Mesendoderm (in vitro differentiated cells): ENCODE data around the gene SDK1.
A peak's percentile ranks its signal among the peaks of the same experiment; 100 is the strongest.

Source experiments
- DNase-seq: peaks from one replicate; pipeline ENCODE4 v3.0.0; 2013
- H2AK5ac ChIP-seq: 2 replicates; pipeline ENCODE4 v1.6.1; 2013; ENCODE audit warnings: low read length, inconsistent platforms
- H2BK120ac ChIP-seq: 2 replicates; pipeline ENCODE4 v1.6.1; 2013; ENCODE audit warnings: low read depth, mild to moderate bottlenecking, low read length, moderate library complexity, mixed read lengths
- H2BK15ac ChIP-seq: replicated peaks from 2 replicates; pipeline ENCODE4 v1.6.1; 2013; ENCODE audit warnings: low read depth, mild to moderate bottlenecking, moderate library complexity
- H2BK5ac ChIP-seq: 2 replicates; pipeline ENCODE4 v1.6.1; 2013; ENCODE audit warnings: low read length, inconsistent platforms
- H3K18ac ChIP-seq: 2 replicates; pipeline ENCODE4 v1.6.1; 2013; ENCODE audit warnings: mild to moderate bottlenecking, low read length, mixed read lengths
- H3K23ac ChIP-seq: one replicate; pipeline ENCODE4 v1.6.1; 2013; ENCODE audit warnings: low read length
- H3K27ac ChIP-seq: 2 replicates; pipeline ENCODE4 v1.5.1; 2013; ENCODE audit warnings: low read depth, mild to moderate bottlenecking, inconsistent platforms, low read length, moderate library complexity
- H3K27me3 ChIP-seq: 2 replicates; pipeline ENCODE4 v1.6.1; 2013; ENCODE audit warnings: low read length, control low read depth, mild to moderate bottlenecking, inconsistent platforms; ENCODE audit not compliant: insufficient read depth, poor library complexity
- H3K36me3 ChIP-seq: 2 replicates; pipeline ENCODE4 v1.6.1; 2013; ENCODE audit warnings: low read length, inconsistent platforms; ENCODE audit not compliant: control insufficient read depth, insufficient read depth
- H3K4ac ChIP-seq: one replicate; pipeline ENCODE4 v1.6.1; 2013; ENCODE audit warnings: low read depth, mild to moderate bottlenecking, low read length, moderate library complexity
- H3K4me1 ChIP-seq: 2 replicates; pipeline ENCODE4 v1.6.1; 2013; ENCODE audit warnings: low read depth, low read length, inconsistent platforms; ENCODE audit not compliant: control insufficient read depth
- H3K4me2 ChIP-seq: 2 replicates; pipeline ENCODE4 v1.6.1; 2013; ENCODE audit warnings: low read length
- H3K4me3 ChIP-seq: 2 replicates; pipeline ENCODE4 v1.5.1; 2013; ENCODE audit warnings: mild to moderate bottlenecking, low read length
- H3K56ac ChIP-seq: one replicate; pipeline ENCODE4 v1.6.1; 2013; ENCODE audit warnings: low read length
- H3K79me1 ChIP-seq: 2 replicates; pipeline ENCODE4 v1.6.1; 2013; ENCODE audit warnings: low read length, inconsistent platforms
- H3K79me2 ChIP-seq: 2 replicates; pipeline ENCODE4 v1.6.1; 2013; ENCODE audit warnings: mild to moderate bottlenecking, low read length; ENCODE audit not compliant: control insufficient read depth, insufficient read depth
- H3K9ac ChIP-seq: 2 replicates; pipeline ENCODE4 v1.6.1; 2013; ENCODE audit warnings: low read length, inconsistent platforms
- H4K5ac ChIP-seq: one replicate; pipeline ENCODE4 v1.6.1; 2013; ENCODE audit warnings: low read length
- H4K8ac ChIP-seq: one replicate; pipeline ENCODE4 v1.6.1; 2013; ENCODE audit warnings: low read depth, mild to moderate bottlenecking, control low read depth, low read length, moderate library complexity
- WGBS: extraction: QIAGEN DNeasy Blood & Tissue Kit; methylation state at CpG from one replicate; pipeline ENCODE4 v1.1.7; 2013; ENCODE audit warnings: low lambda C conversion rate, missing lambda C conversion rate; ENCODE audit not compliant: insufficient coverage; ENCODE audit errors: extremely low coverage; 5-methylcytosine and 5-hydroxymethylcytosine counted together

SDK1 gene

GRCh38 chr7:4009211-4010060 is 708.4 kb downstream of the SDK1 start:
- Histone ChIP-seq H3K4me3 (no peak overlapping the region), H3K27me3 (no peaks in the 10 kb centered on the region), H3K18ac (no peak overlapping the region), H3K4ac (no peak overlapping the region), H4K5ac (no peak overlapping the region), H3K79me2 (no peaks in the 10 kb centered on the region), H2BK5ac (no peak overlapping the region), H2BK120ac (no peak overlapping the region), H3K4me2 (no peak overlapping the region), H3K23ac (no peak overlapping the region), H3K79me1 (no peaks in the 10 kb centered on the region), H2AK5ac (no peak overlapping the region), H2BK15ac (no peak overlapping the region), H4K8ac (no peak overlapping the region), H3K27ac (no peak overlapping the region), H3K36me3 (no peaks in the 10 kb centered on the region), H3K9ac (no peak overlapping the region), H3K4me1 (no peaks in the 10 kb centered on the region), H3K56ac (no peak overlapping the region)
- DNase-seq = no peak
- WGBS = no CpG with 5 or more reads among the region's 16 CpGs

- no peaks in the 10 kb centered on the region for H3K79me2 ChIP-seq
- no CpG with 5 or more reads among the region's 13 CpGs for WGBS
- no peaks in the 10 kb centered on the region for H3K79me1 ChIP-seq
- no peak for DNase-seq
- H3K4me1 ChIP-seq = no peaks in the 10 kb centered on the region
- H2AK5ac ChIP-seq = no peak overlapping the region
- H4K8ac ChIP-seq = no peak overlapping the region
- no peak overlapping the region for H3K4me3 ChIP-seq
- no peak overlapping the region for H2BK120ac ChIP-seq
- no peaks in the 10 kb centered on the region for H3K36me3 ChIP-seq
- H3K27me3 ChIP-seq = no peaks in the 10 kb centered on the region
- H2BK5ac ChIP-seq = no peak overlapping the region
- H3K9ac ChIP-seq = no peak overlapping the region
- H3K27ac ChIP-seq = no peak overlapping the region
- H3K4ac ChIP-seq = no peak overlapping the region
- H3K4me2 ChIP-seq = no peak overlapping the region
- H3K18ac ChIP-seq = no peak overlapping the region
- no peak overlapping the region for H3K23ac ChIP-seq
- no peak overlapping the region for H4K5ac ChIP-seq
- no peak overlapping the region for H3K56ac ChIP-seq
- no peak overlapping the region for H2BK15ac ChIP-seq
Observed at GRCh38 chr7:4010061-4010605, 709.1 kb downstream of the SDK1 start.

DNA sequence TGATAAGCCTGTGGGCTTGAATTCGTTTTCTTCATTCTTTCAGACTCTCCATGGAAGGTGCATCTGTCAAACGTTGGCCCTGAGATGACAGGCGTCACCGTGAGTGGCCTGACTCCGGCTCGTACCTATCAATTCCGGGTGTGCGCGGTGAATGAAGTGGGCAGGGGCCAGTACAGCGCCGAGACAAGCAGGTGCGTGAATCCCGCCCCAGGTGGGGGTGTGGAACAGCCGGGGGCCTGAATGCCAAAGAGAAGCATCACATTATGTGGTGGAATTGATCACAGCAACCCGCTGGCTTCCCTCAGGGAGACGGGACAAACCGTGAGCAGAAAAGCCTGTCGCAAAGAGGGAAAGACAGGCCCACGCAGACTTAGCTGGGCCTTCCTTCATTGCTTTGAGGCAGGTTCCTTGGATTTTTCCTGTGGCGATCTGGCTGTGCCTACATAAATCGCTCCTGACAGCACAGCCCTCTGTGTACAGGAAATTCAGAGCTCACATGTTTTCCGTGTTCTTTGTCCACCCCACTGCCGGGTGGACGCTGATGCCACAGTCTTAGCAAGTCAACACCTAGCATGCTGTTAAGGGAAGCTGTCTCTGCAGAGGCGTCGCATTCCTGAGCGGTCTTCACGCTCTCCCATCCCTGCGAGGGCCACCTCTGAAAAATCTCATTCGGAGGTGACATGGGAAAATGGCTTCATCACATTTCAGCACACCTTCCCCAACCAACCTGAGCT is 710.0 kb downstream of the SDK1 start:
- no peak overlapping the region for H2BK15ac ChIP-seq
- no CpG with 5 or more reads among the region's 30 CpGs for WGBS
- H3K23ac ChIP-seq = no peak overlapping the region
- no peak overlapping the region for H3K18ac ChIP-seq
- no peaks in the 10 kb centered on the region for H3K79me2 ChIP-seq
- no peak overlapping the region for H4K8ac ChIP-seq
- H3K4me2 ChIP-seq = no peak overlapping the region
- DNase-seq = peak; percentile 74
- no peak overlapping the region for H3K56ac ChIP-seq
- no peaks in the 10 kb centered on the region for H3K36me3 ChIP-seq
- no peak overlapping the region for H2BK5ac ChIP-seq
- no peaks in the 10 kb centered on the region for H3K4me1 ChIP-seq
- H3K4ac ChIP-seq = no peak overlapping the region
- no peak overlapping the region for H3K4me3 ChIP-seq
- H2AK5ac ChIP-seq = no peak overlapping the region
- no peak overlapping the region for H4K5ac ChIP-seq
- no peaks in the 10 kb centered on the region for H3K27me3 ChIP-seq
- no peaks in the 10 kb centered on the region for H3K79me1 ChIP-seq
- no peak overlapping the region for H3K27ac ChIP-seq
- no peak overlapping the region for H3K9ac ChIP-seq
- no peak overlapping the region for H2BK120ac ChIP-seq

DNA sequence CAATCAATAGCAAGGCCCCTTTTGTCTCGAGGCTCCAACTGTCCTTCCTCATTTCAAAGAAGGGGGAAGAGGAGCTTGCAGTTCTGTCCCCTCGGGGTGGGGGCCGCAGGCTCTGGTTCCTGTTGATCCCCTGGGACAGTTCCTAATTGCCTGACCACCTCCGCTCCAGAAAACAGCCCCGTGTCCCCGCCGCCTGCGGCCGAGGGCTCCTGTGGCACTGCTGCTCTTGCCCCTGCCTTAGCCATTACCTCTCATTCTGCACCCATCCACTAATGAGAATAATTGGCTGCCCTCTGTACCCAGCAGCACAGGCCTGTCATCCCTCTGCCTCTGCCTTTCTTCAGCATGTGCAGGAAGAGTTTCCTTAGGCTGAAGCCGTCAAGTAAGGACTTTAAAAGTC is 712.7 kb downstream of the SDK1 start:
- no peak overlapping the region for H2BK120ac ChIP-seq
- no peaks in the 10 kb centered on the region for H3K27me3 ChIP-seq
- no peak overlapping the region for H3K23ac ChIP-seq
- no peak overlapping the region for H2BK5ac ChIP-seq
- H3K79me1 ChIP-seq = no peaks in the 10 kb centered on the region
- H3K18ac ChIP-seq = no peak overlapping the region
- WGBS = no CpG with 5 or more reads among the region's 10 CpGs
- DNase-seq = no peak
- no peak overlapping the region for H4K8ac ChIP-seq
- H3K79me2 ChIP-seq = no peaks in the 10 kb centered on the region
- no peaks in the 10 kb centered on the region for H3K36me3 ChIP-seq
- H3K4me3 ChIP-seq = no peak overlapping the region
- H3K4ac ChIP-seq = no peak overlapping the region
- no peak overlapping the region for H3K9ac ChIP-seq
- no peak overlapping the region for H2BK15ac ChIP-seq
- no peak overlapping the region for H3K56ac ChIP-seq
- no peak overlapping the region for H3K27ac ChIP-seq
- no peak overlapping the region for H4K5ac ChIP-seq
- no peaks in the 10 kb centered on the region for H3K4me1 ChIP-seq
- H3K4me2 ChIP-seq = no peak overlapping the region
- H2AK5ac ChIP-seq = no peak overlapping the region

- DNase-seq = no peak
- no peaks in the 10 kb centered on the region for H3K79me2 ChIP-seq
Observed at GRCh38 chr7:4014346-4015050, 713.4 kb downstream of the SDK1 start.

More at GRCh38 chr7:4014346-4015050, 713.4 kb downstream of the SDK1 start:
- Histone ChIP-seq H4K8ac (no peak overlapping the region), H2BK5ac (no peak overlapping the region), H3K27ac (no peak overlapping the region), H3K79me1 (no peaks in the 10 kb centered on the region), H4K5ac (no peak overlapping the region), H3K27me3 (no peaks in the 10 kb centered on the region), H3K18ac (no peak overlapping the region), H3K4me2 (no peak overlapping the region), H2BK120ac (no peak overlapping the region), H2AK5ac (no peak overlapping the region), H3K9ac (no peak overlapping the region), H2BK15ac (no peak overlapping the region), H3K56ac (no peak overlapping the region), H3K4ac (no peak overlapping the region), H3K4me3 (no peak overlapping the region), H3K4me1 (no peaks in the 10 kb centered on the region), H3K23ac (no peak overlapping the region), H3K36me3 (no peaks in the 10 kb centered on the region)
- no CpG with 5 or more reads among the region's 13 CpGs for WGBS
